Measurements from ENCODE around the gene COPG1. TPM values are rescaled to one million over a fixed set of nuclear protein-coding genes. Genes with fewer than 3 reads are reported as not detected.
A peak's percentile ranks its signal among the peaks of the same experiment; 100 is the strongest.

The COPG1 gene
- total and polyA plus RNA-seq, 10 of the 15 experiments (the other 5 are each of a cell fraction or from before 2014, with no cell fraction given): 54.8 to 143 (median 91.2) TPM

DNA sequence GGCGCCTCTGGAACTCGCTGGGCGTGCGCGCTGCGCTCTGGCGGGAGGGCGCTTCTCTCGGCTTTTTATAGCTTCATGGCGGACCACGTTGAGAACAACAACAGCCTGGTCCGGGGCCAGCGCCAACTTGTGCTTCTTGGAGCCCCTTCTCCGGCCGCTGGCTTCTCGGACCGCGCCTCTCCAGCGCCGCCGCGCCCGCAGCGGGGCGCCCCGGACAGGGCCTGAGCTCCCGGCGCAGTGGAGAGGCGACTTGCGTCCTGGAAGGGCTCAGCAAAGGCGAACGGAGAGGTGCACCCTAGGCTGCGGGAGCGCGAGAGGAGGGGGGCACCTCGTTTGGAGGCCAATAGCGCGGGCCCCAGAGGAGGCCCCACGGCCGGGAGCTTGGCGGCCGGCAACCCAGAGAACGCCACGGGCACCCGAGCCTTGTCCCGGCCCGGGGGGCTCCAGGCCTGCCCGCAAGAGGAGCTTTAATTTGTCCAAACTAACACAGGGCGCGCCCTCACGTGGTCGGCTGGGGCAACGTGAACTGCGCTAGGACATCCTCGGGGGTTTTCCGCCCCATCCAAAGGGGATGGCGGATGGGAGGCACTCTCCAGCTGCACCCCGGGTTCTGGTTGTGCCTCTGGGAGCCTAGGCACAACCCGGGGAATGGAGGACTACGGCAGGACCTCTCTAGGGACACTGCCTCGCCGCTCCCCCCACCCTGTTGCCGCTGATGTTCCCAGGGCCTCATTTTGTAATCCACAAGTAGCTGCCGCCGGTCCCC, 67.0 kb downstream of the COPG1 start (continued):
- TF ChIP-seq BHLHE40 (IDR thresholded peaks at IDR 0.05; ENCODE audit: borderline replicate concordance in 1 of 2, low read depth in 2 of 2, low read length in 1 of 2) (peak; percentile 17 to 52; a peak in 1 of 4 replicates), SP1 (IDR thresholded peaks at IDR 0.05; ENCODE audit: low read depth, low read length) (peak; percentile 36), LARP7 (IDR thresholded peaks at IDR 0.05) (peak; percentile 58), ZNF217 (IDR thresholded peaks at IDR 0.05) (no peak), POLR2AphosphoS5 (IDR thresholded peaks at IDR 0.05; ENCODE audit: low read length) (no peak; the same call in 1 of the 2 replicates), NR2C1 (IDR thresholded peaks at IDR 0.05) (no peak), EZH2 (IDR thresholded peaks at IDR 0.05; ENCODE audit: borderline replicate concordance, control insufficient read depth, low read depth, low read length) (no peak), SIN3A (IDR thresholded peaks at IDR 0.05; ENCODE audit: low read depth, low read length) (peak; percentile 83; the same call in 1 of the 2 replicates), PAX5 (IDR thresholded peaks at IDR 0.05; ENCODE audit: borderline replicate concordance, low read depth, low read length) (no peak; the same call in 1 of the 2 replicates), PML (IDR thresholded peaks at IDR 0.05; ENCODE audit: low read length) (no peak), ZNF622 (IDR thresholded peaks at IDR 0.05) (no peak), BACH1 (IDR thresholded peaks at IDR 0.05; ENCODE audit: borderline replicate concordance) (peak; percentile 85)
- TF ChIP-seq, protein P1, sequence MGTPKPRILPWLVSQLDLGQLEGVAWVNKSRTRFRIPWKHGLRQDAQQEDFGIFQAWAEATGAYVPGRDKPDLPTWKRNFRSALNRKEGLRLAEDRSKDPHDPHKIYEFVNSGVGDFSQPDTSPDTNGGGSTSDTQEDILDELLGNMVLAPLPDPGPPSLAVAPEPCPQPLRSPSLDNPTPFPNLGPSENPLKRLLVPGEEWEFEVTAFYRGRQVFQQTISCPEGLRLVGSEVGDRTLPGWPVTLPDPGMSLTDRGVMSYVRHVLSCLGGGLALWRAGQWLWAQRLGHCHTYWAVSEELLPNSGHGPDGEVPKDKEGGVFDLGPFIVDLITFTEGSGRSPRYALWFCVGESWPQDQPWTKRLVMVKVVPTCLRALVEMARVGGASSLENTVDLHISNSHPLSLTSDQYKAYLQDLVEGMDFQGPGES (IDR thresholded peaks at IDR 0.05): no peak
- TF ChIP-seq, protein P2, sequence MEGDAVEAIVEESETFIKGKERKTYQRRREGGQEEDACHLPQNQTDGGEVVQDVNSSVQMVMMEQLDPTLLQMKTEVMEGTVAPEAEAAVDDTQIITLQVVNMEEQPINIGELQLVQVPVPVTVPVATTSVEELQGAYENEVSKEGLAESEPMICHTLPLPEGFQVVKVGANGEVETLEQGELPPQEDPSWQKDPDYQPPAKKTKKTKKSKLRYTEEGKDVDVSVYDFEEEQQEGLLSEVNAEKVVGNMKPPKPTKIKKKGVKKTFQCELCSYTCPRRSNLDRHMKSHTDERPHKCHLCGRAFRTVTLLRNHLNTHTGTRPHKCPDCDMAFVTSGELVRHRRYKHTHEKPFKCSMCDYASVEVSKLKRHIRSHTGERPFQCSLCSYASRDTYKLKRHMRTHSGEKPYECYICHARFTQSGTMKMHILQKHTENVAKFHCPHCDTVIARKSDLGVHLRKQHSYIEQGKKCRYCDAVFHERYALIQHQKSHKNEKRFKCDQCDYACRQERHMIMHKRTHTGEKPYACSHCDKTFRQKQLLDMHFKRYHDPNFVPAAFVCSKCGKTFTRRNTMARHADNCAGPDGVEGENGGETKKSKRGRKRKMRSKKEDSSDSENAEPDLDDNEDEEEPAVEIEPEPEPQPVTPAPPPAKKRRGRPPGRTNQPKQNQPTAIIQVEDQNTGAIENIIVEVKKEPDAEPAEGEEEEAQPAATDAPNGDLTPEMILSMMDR (IDR thresholded peaks at IDR 0.05 in 2 of 3, conservative IDR thresholded peaks at IDR 0.05 in 1 of 3; ENCODE audit: control insufficient read depth in 2 of 3, extremely low read depth in 1 of 3, insufficient read depth in 1 of 3, low read depth in 3 of 3, low read length in 3 of 3): peak; percentile 61 to 76 (median 71)
- TF ChIP-seq, protein P3, sequence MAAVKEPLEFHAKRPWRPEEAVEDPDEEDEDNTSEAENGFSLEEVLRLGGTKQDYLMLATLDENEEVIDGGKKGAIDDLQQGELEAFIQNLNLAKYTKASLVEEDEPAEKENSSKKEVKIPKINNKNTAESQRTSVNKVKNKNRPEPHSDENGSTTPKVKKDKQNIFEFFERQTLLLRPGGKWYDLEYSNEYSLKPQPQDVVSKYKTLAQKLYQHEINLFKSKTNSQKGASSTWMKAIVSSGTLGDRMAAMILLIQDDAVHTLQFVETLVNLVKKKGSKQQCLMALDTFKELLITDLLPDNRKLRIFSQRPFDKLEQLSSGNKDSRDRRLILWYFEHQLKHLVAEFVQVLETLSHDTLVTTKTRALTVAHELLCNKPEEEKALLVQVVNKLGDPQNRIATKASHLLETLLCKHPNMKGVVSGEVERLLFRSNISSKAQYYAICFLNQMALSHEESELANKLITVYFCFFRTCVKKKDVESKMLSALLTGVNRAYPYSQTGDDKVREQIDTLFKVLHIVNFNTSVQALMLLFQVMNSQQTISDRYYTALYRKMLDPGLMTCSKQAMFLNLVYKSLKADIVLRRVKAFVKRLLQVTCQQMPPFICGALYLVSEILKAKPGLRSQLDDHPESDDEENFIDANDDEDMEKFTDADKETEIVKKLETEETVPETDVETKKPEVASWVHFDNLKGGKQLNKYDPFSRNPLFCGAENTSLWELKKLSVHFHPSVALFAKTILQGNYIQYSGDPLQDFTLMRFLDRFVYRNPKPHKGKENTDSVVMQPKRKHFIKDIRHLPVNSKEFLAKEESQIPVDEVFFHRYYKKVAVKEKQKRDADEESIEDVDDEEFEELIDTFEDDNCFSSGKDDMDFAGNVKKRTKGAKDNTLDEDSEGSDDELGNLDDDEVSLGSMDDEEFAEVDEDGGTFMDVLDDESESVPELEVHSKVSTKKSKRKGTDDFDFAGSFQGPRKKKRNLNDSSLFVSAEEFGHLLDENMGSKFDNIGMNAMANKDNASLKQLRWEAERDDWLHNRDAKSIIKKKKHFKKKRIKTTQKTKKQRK (IDR thresholded peaks at IDR 0.05; ENCODE audit: low read depth, low read length): no peak
- TF ChIP-seq, protein P4, sequence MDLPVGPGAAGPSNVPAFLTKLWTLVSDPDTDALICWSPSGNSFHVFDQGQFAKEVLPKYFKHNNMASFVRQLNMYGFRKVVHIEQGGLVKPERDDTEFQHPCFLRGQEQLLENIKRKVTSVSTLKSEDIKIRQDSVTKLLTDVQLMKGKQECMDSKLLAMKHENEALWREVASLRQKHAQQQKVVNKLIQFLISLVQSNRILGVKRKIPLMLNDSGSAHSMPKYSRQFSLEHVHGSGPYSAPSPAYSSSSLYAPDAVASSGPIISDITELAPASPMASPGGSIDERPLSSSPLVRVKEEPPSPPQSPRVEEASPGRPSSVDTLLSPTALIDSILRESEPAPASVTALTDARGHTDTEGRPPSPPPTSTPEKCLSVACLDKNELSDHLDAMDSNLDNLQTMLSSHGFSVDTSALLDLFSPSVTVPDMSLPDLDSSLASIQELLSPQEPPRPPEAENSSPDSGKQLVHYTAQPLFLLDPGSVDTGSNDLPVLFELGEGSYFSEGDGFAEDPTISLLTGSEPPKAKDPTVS (IDR thresholded peaks at IDR 0.05; ENCODE audit: low read depth, low read length): no peak
- TF ChIP-seq, protein P5, sequence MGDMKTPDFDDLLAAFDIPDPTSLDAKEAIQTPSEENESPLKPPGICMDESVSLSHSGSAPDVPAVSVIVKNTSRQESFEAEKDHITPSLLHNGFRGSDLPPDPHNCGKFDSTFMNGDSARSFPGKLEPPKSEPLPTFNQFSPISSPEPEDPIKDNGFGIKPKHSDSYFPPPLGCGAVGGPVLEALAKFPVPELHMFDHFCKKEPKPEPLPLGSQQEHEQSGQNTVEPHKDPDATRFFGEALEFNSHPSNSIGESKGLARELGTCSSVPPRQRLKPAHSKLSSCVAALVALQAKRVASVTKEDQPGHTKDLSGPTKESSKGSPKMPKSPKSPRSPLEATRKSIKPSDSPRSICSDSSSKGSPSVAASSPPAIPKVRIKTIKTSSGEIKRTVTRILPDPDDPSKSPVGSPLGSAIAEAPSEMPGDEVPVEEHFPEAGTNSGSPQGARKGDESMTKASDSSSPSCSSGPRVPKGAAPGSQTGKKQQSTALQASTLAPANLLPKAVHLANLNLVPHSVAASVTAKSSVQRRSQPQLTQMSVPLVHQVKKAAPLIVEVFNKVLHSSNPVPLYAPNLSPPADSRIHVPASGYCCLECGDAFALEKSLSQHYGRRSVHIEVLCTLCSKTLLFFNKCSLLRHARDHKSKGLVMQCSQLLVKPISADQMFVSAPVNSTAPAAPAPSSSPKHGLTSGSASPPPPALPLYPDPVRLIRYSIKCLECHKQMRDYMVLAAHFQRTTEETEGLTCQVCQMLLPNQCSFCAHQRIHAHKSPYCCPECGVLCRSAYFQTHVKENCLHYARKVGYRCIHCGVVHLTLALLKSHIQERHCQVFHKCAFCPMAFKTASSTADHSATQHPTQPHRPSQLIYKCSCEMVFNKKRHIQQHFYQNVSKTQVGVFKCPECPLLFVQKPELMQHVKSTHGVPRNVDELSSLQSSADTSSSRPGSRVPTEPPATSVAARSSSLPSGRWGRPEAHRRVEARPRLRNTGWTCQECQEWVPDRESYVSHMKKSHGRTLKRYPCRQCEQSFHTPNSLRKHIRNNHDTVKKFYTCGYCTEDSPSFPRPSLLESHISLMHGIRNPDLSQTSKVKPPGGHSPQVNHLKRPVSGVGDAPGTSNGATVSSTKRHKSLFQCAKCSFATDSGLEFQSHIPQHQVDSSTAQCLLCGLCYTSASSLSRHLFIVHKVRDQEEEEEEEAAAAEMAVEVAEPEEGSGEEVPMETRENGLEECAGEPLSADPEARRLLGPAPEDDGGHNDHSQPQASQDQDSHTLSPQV (IDR thresholded peaks at IDR 0.05): no peak
